ENCODE results near the gene CRACR2A. TPM values are rescaled to one million over a fixed set of nuclear protein-coding genes. Genes with fewer than 3 reads are reported as not detected.

Gene CRACR2A
- total and polyA plus RNA-seq, 2 of the 4 experiments (the other 2 are of a cell fraction): 0.54 to 0.60 TPM

GRCh38 chr12:3795066-3795465 is 42.2 kb upstream of the CRACR2A start:
- H4K5ac ChIP-seq (ENCODE audit: low read depth, low read length): no peak overlapping the region
- H3K4ac ChIP-seq (ENCODE audit: low read depth, low read length): no peak overlapping the region
- ChIA-PET CTCF (interaction anchor here (1.3 kb wide), 1 partner anchor 11 kb away, joined by 4 read pairs; no protein-coding TSS in a partner anchor), POLR2A (ENCODE audit: unreplicated experiment) (no interaction called here)
- no CpG with 5 or more reads among the region's 2 CpGs for WGBS, 2 experiments (ENCODE audit: extremely low coverage in 2 of 2, insufficient read length in 1 of 2)
- H3K9ac ChIP-seq (ENCODE audit: low read depth, low read length): no peak overlapping the region
- H2BK20ac ChIP-seq (ENCODE audit: low read depth, low read length): no peak overlapping the region
- no peaks in the 10 kb centered on the region for H3K79me1 ChIP-seq (ENCODE audit: low read depth in 1 of 2, low read length in 2 of 2)
- peaks cover 5% of the 10 kb centered on the region; the same call in 1 of the 2 replicates for H3K27me3 ChIP-seq (ENCODE audit: control insufficient read depth, insufficient read depth, low read length)
- dilution Hi-C loops (cut with HindIII; ENCODE audit: low sequenced_read_pairs, unreplicated experiment) (no loop called here), intact Hi-C loops (cut with micrococcal nuclease) (no loop called here), in situ Hi-C loops (cut with MboI; ENCODE audit: low sequenced_read_pairs) (loop anchor here (10.0 kb wide), 1 partner anchor 480 kb away; no protein-coding TSS in a partner anchor)
- TF ChIP-seq, protein P1, sequence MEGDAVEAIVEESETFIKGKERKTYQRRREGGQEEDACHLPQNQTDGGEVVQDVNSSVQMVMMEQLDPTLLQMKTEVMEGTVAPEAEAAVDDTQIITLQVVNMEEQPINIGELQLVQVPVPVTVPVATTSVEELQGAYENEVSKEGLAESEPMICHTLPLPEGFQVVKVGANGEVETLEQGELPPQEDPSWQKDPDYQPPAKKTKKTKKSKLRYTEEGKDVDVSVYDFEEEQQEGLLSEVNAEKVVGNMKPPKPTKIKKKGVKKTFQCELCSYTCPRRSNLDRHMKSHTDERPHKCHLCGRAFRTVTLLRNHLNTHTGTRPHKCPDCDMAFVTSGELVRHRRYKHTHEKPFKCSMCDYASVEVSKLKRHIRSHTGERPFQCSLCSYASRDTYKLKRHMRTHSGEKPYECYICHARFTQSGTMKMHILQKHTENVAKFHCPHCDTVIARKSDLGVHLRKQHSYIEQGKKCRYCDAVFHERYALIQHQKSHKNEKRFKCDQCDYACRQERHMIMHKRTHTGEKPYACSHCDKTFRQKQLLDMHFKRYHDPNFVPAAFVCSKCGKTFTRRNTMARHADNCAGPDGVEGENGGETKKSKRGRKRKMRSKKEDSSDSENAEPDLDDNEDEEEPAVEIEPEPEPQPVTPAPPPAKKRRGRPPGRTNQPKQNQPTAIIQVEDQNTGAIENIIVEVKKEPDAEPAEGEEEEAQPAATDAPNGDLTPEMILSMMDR (conservative IDR thresholded peaks at IDR 0.05; ENCODE audit: low read depth, low read length): no peak
- no peak for TF ChIP-seq SMC3 (IDR thresholded peaks at IDR 0.05; ENCODE audit: low read depth, low read length)
- no peak for TF ChIP-seq CEBPB (IDR thresholded peaks at IDR 0.05; ENCODE audit: low read depth, low read length)
- no peak for TF ChIP-seq FOS (IDR thresholded peaks at IDR 0.05; ENCODE audit: low read depth, low read length)
- TF ChIP-seq BHLHE40 (IDR thresholded peaks at IDR 0.05; ENCODE audit: low read depth, low read length): no peak
- TF ChIP-seq RCOR1 (IDR thresholded peaks at IDR 0.05; ENCODE audit: insufficient replicate concordance, low read length): no peak
- no peak for TF ChIP-seq MAFK (IDR thresholded peaks at IDR 0.05; ENCODE audit: low read depth, low read length)
- no peak for TF ChIP-seq NFE2L2 (IDR thresholded peaks at IDR 0.05; ENCODE audit: low read depth, low read length)
- TF ChIP-seq RAD21 (IDR thresholded peaks at IDR 0.05; ENCODE audit: low read length): no peak
- H3K56ac ChIP-seq (ENCODE audit: extremely low read depth, insufficient read depth, low read length): no peak overlapping the region
- no peak overlapping the region for H4K8ac ChIP-seq (ENCODE audit: low read depth in 2 of 2, low read length in 2 of 2)
- no peak for DNase-seq
- H3K23ac ChIP-seq (ENCODE audit: low read depth, low read length): no peak overlapping the region
- H2AK5ac ChIP-seq (ENCODE audit: low read depth, low read length): no peak overlapping the region
- H2BK120ac ChIP-seq (ENCODE audit: low read depth, low read length): no peak overlapping the region
- no peaks in the 10 kb centered on the region for H4K20me1 ChIP-seq (ENCODE audit: insufficient read depth, low read length)
- no peak overlapping the region for H2BK15ac ChIP-seq (ENCODE audit: low read depth, low read length)
- H3K9me3 ChIP-seq (ENCODE audit: control insufficient read depth, insufficient read depth, low read length): no peaks in the 10 kb centered on the region
- no peak overlapping the region for H2AK9ac ChIP-seq (replicated peaks; ENCODE audit: low read depth, low read length, poor library complexity)
- no peaks in the 10 kb centered on the region for H3K4me1 ChIP-seq (ENCODE audit: control insufficient read depth, insufficient read depth, low read length)
- H3K18ac ChIP-seq (ENCODE audit: low read depth, low read length): no peak overlapping the region
- no peak overlapping the region for H2AFZ ChIP-seq (replicated peaks; ENCODE audit: low read length, poor library complexity)
- no peak overlapping the region for H3K14ac ChIP-seq (replicated peaks; ENCODE audit: low read depth, low read length)
- no peak overlapping the region for H3K4me3 ChIP-seq (ENCODE audit: insufficient read depth, low read depth, low read length)
- no peak overlapping the region for H4K91ac ChIP-seq (ENCODE audit: insufficient read depth, low read depth, low read length)
- H3K36me3 ChIP-seq (ENCODE audit: control insufficient read depth, insufficient read depth, low read length): no peaks in the 10 kb centered on the region
- no peak overlapping the region for H2BK5ac ChIP-seq (ENCODE audit: low read depth, low read length, poor library complexity, severe bottlenecking)
- ATAC-seq (ENCODE audit: low read depth): no peak
- no peak overlapping the region for H3K27ac ChIP-seq (ENCODE audit: insufficient read depth, low read length)
- H3K9me1 ChIP-seq (ENCODE audit: insufficient read depth, low read length): no peaks in the 10 kb centered on the region
- H3K4me2 ChIP-seq (ENCODE audit: low read depth, low read length): no peak overlapping the region
- no TSS peak for BruUV-seq (replicated peaks)

Measured in IMR-90 (cell line).